ENCODE results near the gene INPP5D.

The INPP5D gene

GRCh38 chr2:233079953-233080835, 20.1 kb downstream of the INPP5D start:
- H3K9ac ChIP-seq (ENCODE audit: low read length in 2 of 2) = no peak overlapping the region
- H3K27ac ChIP-seq (ENCODE audit: low read length) = no peak overlapping the region
- peaks cover 0 to 5% of the 10 kb centered on the region in 2 donors for H3K27me3 ChIP-seq (ENCODE audit: control insufficient read depth in 1 of 2, insufficient read depth in 2 of 2, low read length in 2 of 2)
- no peaks in the 10 kb centered on the region for H3K36me3 ChIP-seq (ENCODE audit: control insufficient read depth in 2 of 2, insufficient read depth in 2 of 2, low read length in 2 of 2)
- H3K9me3 ChIP-seq (ENCODE audit: control insufficient read depth in 2 of 2, low read length in 2 of 2) = no peaks in the 10 kb centered on the region
- H3K4me3 ChIP-seq (ENCODE audit: low read length in 2 of 2) = no peak overlapping the region
- peaks cover 6% of the 10 kb centered on the region for H3K4me1 ChIP-seq (ENCODE audit: control insufficient read depth, insufficient read depth, low read length)

GRCh38 chr2:233080836-233081229, 20.7 kb downstream of the INPP5D start:
- H3K4me3 ChIP-seq (ENCODE audit: low read length in 2 of 2) = no peak overlapping the region
- peaks cover 0 to 2% of the 10 kb centered on the region in 2 donors for H3K27me3 ChIP-seq (ENCODE audit: control insufficient read depth in 1 of 2, insufficient read depth in 2 of 2, low read length in 2 of 2)
- peaks cover 6% of the 10 kb centered on the region for H3K4me1 ChIP-seq (ENCODE audit: control insufficient read depth, insufficient read depth, low read length)
- H3K9ac ChIP-seq (ENCODE audit: low read length in 2 of 2) = no peak overlapping the region
- no peaks in the 10 kb centered on the region for H3K9me3 ChIP-seq (ENCODE audit: control insufficient read depth in 2 of 2, low read length in 2 of 2)
- no peaks in the 10 kb centered on the region for H3K36me3 ChIP-seq (ENCODE audit: control insufficient read depth in 2 of 2, insufficient read depth in 2 of 2, low read length in 2 of 2)
- H3K27ac ChIP-seq (ENCODE audit: low read length) = no peak overlapping the region

- no peaks in the 10 kb centered on the region for H3K36me3 ChIP-seq (ENCODE audit: control insufficient read depth in 2 of 2, insufficient read depth in 2 of 2, low read length in 2 of 2)
- no peaks in the 10 kb centered on the region for H3K27me3 ChIP-seq (ENCODE audit: control insufficient read depth in 1 of 2, insufficient read depth in 2 of 2, low read length in 2 of 2)
- H3K27ac ChIP-seq (ENCODE audit: low read length) = no peak overlapping the region
- no peaks in the 10 kb centered on the region for H3K9me3 ChIP-seq (ENCODE audit: control insufficient read depth in 2 of 2, low read length in 2 of 2)
- H3K4me3 ChIP-seq (ENCODE audit: low read length in 2 of 2) = no peak overlapping the region
- H3K9ac ChIP-seq (ENCODE audit: low read length in 2 of 2) = no peak overlapping the region
- H3K4me1 ChIP-seq (ENCODE audit: control insufficient read depth, insufficient read depth, low read length) = peaks cover 6% of the 10 kb centered on the region
These were observed 21.1 kb downstream of the INPP5D start for GRCh38 chr2:233081232-233081730.

- Histone ChIP-seq H3K27me3 (ENCODE audit: control insufficient read depth in 1 of 2, insufficient read depth in 2 of 2, low read length in 2 of 2) (no peaks in the 10 kb centered on the region), H3K4me1 (ENCODE audit: control insufficient read depth, insufficient read depth, low read length) (peaks cover 6% of the 10 kb centered on the region), H3K4me3 (ENCODE audit: low read length in 2 of 2) (no peak overlapping the region), H3K27ac (ENCODE audit: low read length) (no peak overlapping the region), H3K9ac (ENCODE audit: low read length in 2 of 2) (no peak overlapping the region), H3K36me3 (ENCODE audit: control insufficient read depth in 2 of 2, insufficient read depth in 2 of 2, low read length in 2 of 2) (no peaks in the 10 kb centered on the region), H3K9me3 (ENCODE audit: control insufficient read depth in 2 of 2, low read length in 2 of 2) (no peaks in the 10 kb centered on the region)
These were observed 21.6 kb downstream of the INPP5D start for GRCh38 chr2:233081731-233082221.

DNA sequence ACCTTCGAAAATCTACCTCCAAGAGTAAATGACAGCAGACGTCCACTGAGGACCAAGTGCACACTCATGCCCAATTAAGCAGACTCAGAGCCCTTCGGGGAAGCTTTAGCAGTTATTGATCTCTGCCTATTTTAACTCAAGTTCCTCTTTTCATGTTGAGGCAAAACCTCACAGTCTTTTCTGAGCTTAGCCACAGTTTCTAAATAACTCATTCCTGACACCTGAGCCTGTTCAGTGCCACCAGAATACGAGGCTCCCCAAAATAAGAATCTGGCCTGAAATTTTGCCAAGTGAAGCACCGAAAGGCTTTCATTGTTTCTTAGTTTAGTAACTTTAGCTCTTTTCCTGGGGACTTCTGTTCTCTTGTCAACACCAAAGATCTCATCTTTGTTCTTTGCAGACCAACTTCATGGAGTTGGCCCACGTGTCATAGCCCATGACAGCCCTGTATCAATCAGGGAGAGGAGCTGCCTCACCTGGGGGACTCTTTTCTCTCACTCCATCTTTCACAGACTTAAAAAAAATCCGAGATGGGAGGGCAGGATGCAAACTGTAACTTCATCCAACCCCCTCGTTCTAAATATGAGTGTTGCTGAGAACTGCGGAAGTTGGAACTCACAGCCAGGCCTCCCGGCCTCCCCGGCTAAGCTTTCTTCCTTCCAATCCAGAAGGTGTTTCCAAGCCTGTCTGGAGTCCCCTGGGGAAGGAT, 22.2 kb downstream of the INPP5D start:
- no peaks in the 10 kb centered on the region for H3K9me3 ChIP-seq (ENCODE audit: control insufficient read depth in 2 of 2, low read length in 2 of 2)
- no peaks in the 10 kb centered on the region for H3K36me3 ChIP-seq (ENCODE audit: control insufficient read depth in 2 of 2, insufficient read depth in 2 of 2, low read length in 2 of 2)

DNA sequence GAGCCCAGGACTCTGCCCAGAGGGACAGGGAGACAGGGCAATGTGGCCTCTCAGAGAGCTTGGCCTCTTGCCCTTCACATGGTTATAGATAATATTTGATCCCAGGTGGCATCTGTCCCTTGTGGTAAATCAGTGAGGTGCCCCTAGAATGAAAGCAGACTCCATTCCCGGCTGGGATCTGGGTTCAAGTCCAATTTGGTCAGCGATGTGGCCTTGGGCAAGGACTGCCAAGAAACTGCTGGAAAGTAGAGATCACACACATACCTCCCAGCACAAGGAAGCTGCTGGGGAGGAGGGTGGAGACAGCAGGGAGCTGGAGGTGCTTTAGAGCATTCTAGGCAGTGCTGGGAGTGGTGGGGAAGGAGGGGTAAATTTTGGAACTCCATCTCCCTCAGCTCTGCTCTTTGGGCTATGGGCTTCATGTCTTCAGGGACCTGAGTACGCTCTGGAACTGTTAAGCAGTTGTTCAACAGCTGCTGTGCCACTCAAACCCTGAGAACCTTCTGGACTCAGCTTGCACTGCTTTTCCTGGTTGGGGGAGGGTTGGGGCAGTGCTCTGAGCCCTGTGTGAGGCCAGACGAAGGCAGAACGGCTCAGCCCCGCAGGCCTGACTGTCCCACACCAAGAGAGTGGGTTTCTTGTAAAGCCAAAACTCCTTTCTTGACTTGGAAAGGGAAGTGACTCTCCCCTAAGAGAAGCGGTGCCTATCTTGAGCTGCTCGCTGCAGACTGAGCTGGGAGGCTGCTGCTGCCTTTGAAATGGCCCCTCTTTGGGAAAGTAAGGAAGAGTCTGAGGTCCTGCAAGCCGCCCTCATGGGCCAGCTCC, 23.0 kb downstream of the INPP5D start:
- Histone ChIP-seq H3K27ac (ENCODE audit: low read length) (peak overlapping the region; percentile 46), H3K4me1 (ENCODE audit: control insufficient read depth, insufficient read depth, low read length) (peaks cover 6% of the 10 kb centered on the region), H3K9ac (ENCODE audit: low read length in 2 of 2) (no peak overlapping the region)

More for the DNA sequence above, 22.2 kb downstream of the INPP5D start:
- no peaks in the 10 kb centered on the region for H3K27me3 ChIP-seq (ENCODE audit: control insufficient read depth in 1 of 2, insufficient read depth in 2 of 2, low read length in 2 of 2)
- peak overlapping the region; percentile 46 for H3K27ac ChIP-seq (ENCODE audit: low read length)
- H3K4me1 ChIP-seq (ENCODE audit: control insufficient read depth, insufficient read depth, low read length) = peaks cover 6% of the 10 kb centered on the region
- H3K4me3 ChIP-seq (ENCODE audit: low read length in 2 of 2) = no peak overlapping the region
- no peak overlapping the region for H3K9ac ChIP-seq (ENCODE audit: low read length in 2 of 2)

GRCh38 chr2:233083782-233084181, 23.6 kb downstream of the INPP5D start:
- Histone ChIP-seq H3K36me3 (ENCODE audit: control insufficient read depth in 2 of 2, insufficient read depth in 2 of 2, low read length in 2 of 2) (no peaks in the 10 kb centered on the region), H3K4me3 (ENCODE audit: low read length in 2 of 2) (no peak overlapping the region), H3K9me3 (ENCODE audit: control insufficient read depth in 2 of 2, low read length in 2 of 2) (no peaks in the 10 kb centered on the region), H3K9ac (ENCODE audit: low read length in 2 of 2) (no peak overlapping the region), H3K27me3 (ENCODE audit: control insufficient read depth in 1 of 2, insufficient read depth in 2 of 2, low read length in 2 of 2) (no peaks in the 10 kb centered on the region), H3K27ac (ENCODE audit: low read length) (peak overlapping the region; percentile 46), H3K4me1 (ENCODE audit: control insufficient read depth, insufficient read depth, low read length) (peaks cover 6% of the 10 kb centered on the region)

More for the DNA sequence above, 23.0 kb downstream of the INPP5D start:
- Histone ChIP-seq H3K9me3 (ENCODE audit: control insufficient read depth in 2 of 2, low read length in 2 of 2) (no peaks in the 10 kb centered on the region), H3K36me3 (ENCODE audit: control insufficient read depth in 2 of 2, insufficient read depth in 2 of 2, low read length in 2 of 2) (no peaks in the 10 kb centered on the region), H3K27me3 (ENCODE audit: control insufficient read depth in 1 of 2, insufficient read depth in 2 of 2, low read length in 2 of 2) (no peaks in the 10 kb centered on the region), H3K4me3 (ENCODE audit: low read length in 2 of 2) (no peak overlapping the region)

DNA sequence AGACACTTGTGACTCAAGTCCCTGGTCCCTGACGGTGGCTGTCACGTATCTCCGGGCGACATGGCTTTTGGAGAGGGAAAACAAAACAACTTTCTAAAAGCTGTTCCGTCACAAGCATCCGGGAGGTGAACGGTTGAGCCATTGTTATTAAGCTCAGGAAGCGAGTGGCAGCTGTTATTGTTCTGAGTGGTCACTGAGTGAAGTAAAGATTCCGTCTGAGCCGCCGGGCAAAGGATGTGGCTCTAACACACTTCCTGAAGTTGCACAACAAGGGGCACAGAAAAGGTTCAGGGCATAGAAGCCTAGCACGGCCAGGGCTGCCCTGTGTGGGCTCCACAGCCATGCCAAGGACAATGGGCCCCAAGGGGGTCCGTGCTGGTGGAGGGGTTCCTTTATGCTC, 24.3 kb downstream of the INPP5D start:
- no peak overlapping the region for H3K4me3 ChIP-seq (ENCODE audit: low read length in 2 of 2)
- H3K9ac ChIP-seq (ENCODE audit: low read length in 2 of 2) = no peak overlapping the region
- no peaks in the 10 kb centered on the region for H3K36me3 ChIP-seq (ENCODE audit: control insufficient read depth in 2 of 2, insufficient read depth in 2 of 2, low read length in 2 of 2)
- H3K4me1 ChIP-seq (ENCODE audit: control insufficient read depth, insufficient read depth, low read length) = peaks cover 6% of the 10 kb centered on the region
- H3K9me3 ChIP-seq (ENCODE audit: control insufficient read depth in 2 of 2, low read length in 2 of 2) = no peaks in the 10 kb centered on the region
- no peaks in the 10 kb centered on the region for H3K27me3 ChIP-seq (ENCODE audit: control insufficient read depth in 1 of 2, insufficient read depth in 2 of 2, low read length in 2 of 2)
- no peak overlapping the region for H3K27ac ChIP-seq (ENCODE audit: low read length)

GRCh38 chr2:233085037-233085838, 25.1 kb downstream of the INPP5D start:
- H3K27ac ChIP-seq (ENCODE audit: low read length) = no peak overlapping the region
- no peaks in the 10 kb centered on the region for H3K27me3 ChIP-seq (ENCODE audit: control insufficient read depth in 1 of 2, insufficient read depth in 2 of 2, low read length in 2 of 2)
- H3K9me3 ChIP-seq (ENCODE audit: control insufficient read depth in 2 of 2, low read length in 2 of 2) = no peaks in the 10 kb centered on the region
- H3K4me1 ChIP-seq (ENCODE audit: control insufficient read depth, insufficient read depth, low read length) = peaks cover 6% of the 10 kb centered on the region
- H3K36me3 ChIP-seq (ENCODE audit: control insufficient read depth in 2 of 2, insufficient read depth in 2 of 2, low read length in 2 of 2) = no peaks in the 10 kb centered on the region
- no peak overlapping the region for H3K4me3 ChIP-seq (ENCODE audit: low read length in 2 of 2)
- no peak overlapping the region for H3K9ac ChIP-seq (ENCODE audit: low read length in 2 of 2)

GRCh38 chr2:233085839-233086150, 25.7 kb downstream of the INPP5D start:
- Histone ChIP-seq H3K9ac (ENCODE audit: low read length in 2 of 2) (no peak overlapping the region), H3K27ac (ENCODE audit: low read length) (no peak overlapping the region), H3K36me3 (ENCODE audit: control insufficient read depth in 2 of 2, insufficient read depth in 2 of 2, low read length in 2 of 2) (no peaks in the 10 kb centered on the region), H3K4me1 (ENCODE audit: control insufficient read depth, insufficient read depth, low read length) (peaks cover 6% of the 10 kb centered on the region), H3K27me3 (ENCODE audit: control insufficient read depth in 1 of 2, insufficient read depth in 2 of 2, low read length in 2 of 2) (no peaks in the 10 kb centered on the region), H3K9me3 (ENCODE audit: control insufficient read depth in 2 of 2, low read length in 2 of 2) (no peaks in the 10 kb centered on the region), H3K4me3 (ENCODE audit: low read length in 2 of 2) (no peak overlapping the region)
